H1 (cell line): ENCODE measurements around the gene CACNG4. TPM values are rescaled to one million over a fixed set of nuclear protein-coding genes. Genes with fewer than 3 reads are reported as not detected.

Experiments used
- CHD7 ChIP-seq: fragments of 300-600 bp; sonication (generic); IDR thresholded peaks from 2 replicates; pipeline ENCODE4 v1.7.1; 2012; ENCODE audit warnings: low read length, moderate library complexity, mild to moderate bottlenecking, inconsistent platforms; ENCODE audit not compliant: insufficient replicate concordance
- RBBP5 ChIP-seq: IDR thresholded peaks from 2 replicates; pipeline ENCODE4 v1.7.1; 2012; ENCODE audit warnings: low read depth, mild to moderate bottlenecking, inconsistent platforms, low read length, moderate library complexity, borderline replicate concordance
- SRF ChIP-seq: IDR thresholded peaks from 2 replicates; pipeline ENCODE4 v1.6.1; 2011; ENCODE audit warnings: mild to moderate bottlenecking, low read depth, low read length, moderate library complexity
- SUZ12 ChIP-seq: fragments of 200-600 bp; sonication (generic); IDR thresholded peaks from 2 replicates; pipeline ENCODE4 v1.6.1; 2012; ENCODE audit warnings: mild to moderate bottlenecking, inconsistent platforms, low read length, moderate library complexity, mixed read lengths
- TBP ChIP-seq: IDR thresholded peaks from 2 replicates; pipeline ENCODE4 v1.6.1; 2011; ENCODE audit warnings: low read depth, low read length, improper control_type of control experiment
- ZNF274 ChIP-seq: IDR thresholded peaks from 2 replicates; pipeline ENCODE4 v1.7.0; 2012; ENCODE audit warnings: low read length, borderline replicate concordance; ENCODE audit errors: extremely low read depth
- polyA plus RNA-seq, 7 experiments: library from polyadenylated mRNA; depleted of rRNA in 3 of 7; stranded (reverse) in 5 of 7; unstranded in 2 of 7; fragments of >200 nt in 5 of 7; fragments of 200-250 nt in 2 of 7; gene quantifications; 1 replicate in 5 of 7; 2 replicates in 1 of 7; 4 replicates in 1 of 7; pipeline versions ENCODE4 v1.2.1 to v1.2.3, GENCODE V29; 2011 to 2013; ENCODE audit warnings: missing spikeins in 2 of 7, mixed read lengths in 2 of 7
- total RNA-seq: library from RNA; stranded (reverse); fragmentation: NEBNext Ultra II Directional; extraction: Animal tissue kit (Norgen Biotek cat#: 25700); gene quantifications from 2 replicates; pipeline ENCODE4 v1.2.1, GENCODE V29; 2021

The CACNG4 gene
- total and polyA plus RNA-seq, 2 of the 8 experiments (the other 6 are each of a cell fraction or from before 2014, with no cell fraction given): 3.6 to 5.6 TPM

GRCh38 chr17:67050471-67051154 is 86.1 kb downstream of the CACNG4 start (continued):
- TF ChIP-seq CHD7: no peak
- TF ChIP-seq ZNF274: no peak
- TF ChIP-seq TBP: no peak
- TF ChIP-seq SRF: no peak
- no peak for TF ChIP-seq RBBP5
- no peak for TF ChIP-seq SUZ12
